Skin of body (tissue), 2 donors: ENCODE measurements around the gene RRP12. TPM values are rescaled to one million over a fixed set of nuclear protein-coding genes. Genes with fewer than 3 reads are reported as not detected.
"Not testable (repeated sequence)": the region's sequence is repeated elsewhere in the genome, so short reads cannot be mapped to it uniquely, and the experiment has no call there.

ENCODE experiments used
- DNase-seq: peaks from one replicate; lab custom pipeline; 2025; lab: John Stamatoyannopoulos, UW
- total RNA-seq: library from RNA; depleted of rRNA; stranded (reverse); fragments of >200 nt; gene quantifications from one replicate; pipeline ENCODE4 v1.2.3, GENCODE V29; 2014

Gene RRP12
- total RNA-seq = 14.3 TPM

- DNase-seq = peak; percentile 98
Observed at GRCh38 chr10:97400665-97401454, at the start of gene RRP12. Gene RRP12, minus strand, starts transcription at chr10:97401340. Its CDS starts 109 bp downstream, at chr10:97401231.

- DNase-seq = no peak
Observed at GRCh38 chr10:97450828-97451227, 49.7 kb upstream of the RRP12 start.

- DNase-seq = peak; percentile 96
Observed at GRCh38 chr10:97445722-97446639, 44.8 kb upstream of the RRP12 start, which contains the start of the genes EXOSC1 and ZDHHC16. Gene EXOSC1, minus strand, starts transcription at chr10:97446006. Its CDS starts 21 bp downstream, at chr10:97445985. Gene ZDHHC16, plus strand, starts transcription at chr10:97446175. Its CDS starts 5,501 bp downstream, at chr10:97451676.

- no peak for DNase-seq
Observed at GRCh38 chr10:97445357-97445721, 44.2 kb upstream of the RRP12 start.

GRCh38 chr10:97444212-97444611 lies 43.1 kb upstream of the RRP12 start:
- no peak for DNase-seq

GRCh38 chr10:97442277-97442676 lies 41.1 kb upstream of the RRP12 start:
- no peak for DNase-seq

- DNase-seq = no peak
Observed at GRCh38 chr10:97435211-97435610, 34.1 kb upstream of the RRP12 start.

GRCh38 chr10:97434557-97434956 lies 33.4 kb upstream of the RRP12 start:
- DNase-seq = no peak

- DNase-seq = no peak
Observed at GRCh38 chr10:97434055-97434454, 32.9 kb upstream of the RRP12 start.

GRCh38 chr10:97428572-97428981 lies 27.4 kb upstream of the RRP12 start:
- DNase-seq = peak; percentile 13

- DNase-seq = no peak
Observed at GRCh38 chr10:97427571-97428179, 26.5 kb upstream of the RRP12 start.

- no peak for DNase-seq
Observed at GRCh38 chr10:97426776-97427570, 25.8 kb upstream of the RRP12 start.

GRCh38 chr10:97425964-97426775 lies 25.0 kb upstream of the RRP12 start, which contains the start of gene PGAM1:
Gene PGAM1, plus strand, starts transcription at chr10:97426191. Its CDS starts 117 bp downstream, at chr10:97426308.
- peak; percentile 98 for DNase-seq

GRCh38 chr10:97423757-97424098 lies 22.6 kb upstream of the RRP12 start:
- not testable (repeated sequence) for DNase-seq

GRCh38 chr10:97416565-97416964 lies 15.4 kb upstream of the RRP12 start:
- no peak for DNase-seq

GRCh38 chr10:97412891-97413304 lies 11.8 kb upstream of the RRP12 start:
- no peak for DNase-seq

GRCh38 chr10:97411406-97411805 lies 10.3 kb upstream of the RRP12 start:
- no peak for DNase-seq

GRCh38 chr10:97408496-97408992 lies 7.4 kb upstream of the RRP12 start:
- no peak for DNase-seq

GRCh38 chr10:97407952-97408248 lies 6.8 kb upstream of the RRP12 start:
- DNase-seq = no peak
